Epidermal melanocyte (primary cell): ENCODE data around the gene ULK2.
"Not testable (repeated sequence)": the region's sequence is repeated elsewhere in the genome, so short reads cannot be mapped to it uniquely, and the experiment has no call there.

Experiments used
- DNase-seq: peaks from one replicate; pipeline ENCODE4 v3.0.0; 2011; ENCODE audit warnings: low spot score; ENCODE audit not compliant: insufficient read length

The ULK2 gene

DNA sequence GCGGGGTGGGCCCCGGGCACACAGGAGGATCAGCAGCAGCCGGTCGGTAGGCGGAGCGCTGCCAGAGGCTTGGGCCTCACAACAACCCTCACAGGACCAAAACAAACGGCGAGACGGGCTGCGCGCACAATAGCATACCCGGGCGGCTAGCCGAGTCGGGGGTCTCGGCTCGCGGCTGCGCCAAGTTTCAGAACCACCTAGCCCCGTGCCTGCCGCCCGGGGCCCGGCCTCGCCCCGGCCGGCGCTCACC, 732 bp downstream of the ULK2 start:
- peak; percentile 65 for DNase-seq

DNA sequence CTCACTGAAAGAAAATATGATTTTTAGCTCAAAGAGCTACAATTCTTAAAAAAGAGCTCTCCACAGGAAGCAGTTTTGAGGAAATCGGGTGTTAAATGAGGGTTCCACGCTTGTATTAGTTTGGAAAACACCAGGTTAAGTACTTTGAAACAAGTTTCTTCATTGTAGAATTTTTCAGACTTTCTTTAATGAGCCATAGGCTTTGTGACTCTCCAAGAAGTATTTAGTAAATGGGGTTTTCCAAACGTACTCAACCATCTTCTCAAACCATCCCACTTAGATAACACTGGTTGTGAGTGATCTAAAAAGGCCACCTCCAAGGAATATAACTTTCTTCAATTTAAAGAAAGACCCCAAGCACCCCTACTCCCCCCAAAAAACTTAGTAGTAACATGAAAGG, 2.7 kb downstream of the ULK2 start:
- no peak for DNase-seq

DNA sequence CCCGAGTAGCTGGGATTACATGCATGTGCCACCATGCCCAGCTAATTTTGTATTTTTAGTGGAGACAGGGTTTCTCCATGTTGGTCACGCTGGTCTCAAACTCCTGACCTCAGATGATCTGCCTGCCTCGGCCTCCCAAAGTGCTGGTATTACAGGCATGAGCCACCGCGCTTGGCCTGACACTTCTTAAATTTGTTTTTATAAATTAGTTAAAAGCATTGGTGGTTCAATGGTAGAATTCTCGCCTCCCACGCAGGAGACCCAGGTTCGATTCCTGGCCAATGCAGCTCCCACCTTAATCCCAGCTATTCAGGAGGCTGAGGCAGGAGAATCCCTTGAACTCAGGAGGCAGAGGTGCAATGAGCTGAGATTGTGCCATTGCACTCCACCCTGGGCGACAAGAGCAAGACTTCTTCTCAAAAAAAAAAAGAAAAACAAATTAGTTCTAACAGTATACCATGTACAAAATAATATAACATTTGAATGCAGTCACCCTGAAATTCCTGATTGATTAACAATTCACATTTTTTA, 7.0 kb downstream of the ULK2 start:
- DNase-seq, result not testable (repeated sequence)

DNA sequence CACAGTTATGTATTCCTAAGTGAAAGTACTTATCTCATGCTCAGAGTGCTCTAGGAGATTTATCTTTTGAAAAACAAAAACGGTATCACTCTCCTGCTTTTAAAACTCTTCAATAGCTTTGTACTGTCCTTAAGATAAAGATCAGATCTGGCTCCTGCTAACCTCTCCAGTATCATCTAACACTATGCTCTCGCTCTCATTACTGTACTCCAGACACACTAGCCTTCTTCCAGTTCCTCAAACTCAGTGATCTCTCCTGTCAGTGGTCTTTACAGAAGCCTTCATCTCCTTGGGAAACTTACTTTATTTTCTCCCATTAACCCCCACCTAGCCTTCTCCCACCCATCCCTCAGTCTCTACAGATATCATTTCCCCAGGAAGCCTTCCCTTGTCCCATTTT, 10.1 kb downstream of the ULK2 start:
- DNase-seq, result no peak

DNA sequence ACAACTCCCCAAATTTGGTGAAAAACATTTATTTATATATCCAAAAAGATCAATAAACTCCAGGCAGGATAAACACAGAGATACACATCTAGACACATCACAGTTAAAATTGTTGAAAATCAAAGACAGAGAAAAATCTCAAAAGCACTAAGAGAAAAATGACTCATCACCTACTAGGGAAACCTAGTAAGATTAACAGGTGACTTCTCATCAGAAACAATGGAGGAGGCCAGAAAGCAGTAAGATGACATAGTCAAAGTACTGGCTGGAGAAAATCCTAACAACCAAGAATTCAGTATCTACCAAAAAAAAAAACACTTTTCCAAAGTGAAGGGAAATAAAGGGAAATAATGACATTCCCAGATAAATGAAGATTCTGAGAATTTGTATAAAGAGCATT, 33.8 kb downstream of the ULK2 start:
- DNase-seq, result no peak

DNA sequence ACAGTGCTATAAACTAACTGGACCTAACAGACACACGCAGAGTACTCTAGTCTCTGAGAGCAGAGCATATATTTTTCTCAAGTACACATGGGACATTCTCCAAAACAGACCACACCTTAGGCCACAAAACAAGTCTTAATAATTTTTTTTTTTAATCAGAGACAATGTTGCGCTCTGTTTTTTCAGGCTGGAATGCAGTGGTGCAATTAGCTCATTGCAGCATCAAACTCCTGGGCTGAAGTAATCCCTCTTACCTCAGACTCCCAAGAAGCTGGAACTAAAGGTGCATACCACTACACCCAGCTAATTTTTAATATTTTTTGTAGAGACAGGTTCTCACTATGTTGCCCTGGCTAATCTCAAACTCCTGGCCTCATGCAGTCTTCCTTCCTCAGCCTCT, 37.7 kb downstream of the ULK2 start:
- DNase-seq, result no peak

DNA sequence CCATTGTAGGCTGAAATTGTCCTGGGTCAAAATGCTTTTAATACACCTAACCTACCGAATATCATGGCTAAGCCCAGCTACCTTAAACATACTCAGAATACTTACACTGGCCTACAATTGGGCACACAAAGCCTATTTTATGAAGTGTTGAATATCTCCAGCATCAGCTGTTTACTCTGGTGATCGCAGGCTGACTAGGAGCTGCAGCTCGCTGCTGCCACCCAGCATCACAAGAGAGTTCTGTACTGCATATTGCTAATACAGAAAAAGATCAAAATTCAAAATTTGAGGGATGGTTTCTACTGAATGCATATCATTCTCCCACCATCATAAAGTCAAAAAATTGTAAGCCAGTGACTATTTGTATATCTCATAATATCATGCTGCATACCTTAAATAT, 55.3 kb downstream of the ULK2 start:
- no peak for DNase-seq

DNA sequence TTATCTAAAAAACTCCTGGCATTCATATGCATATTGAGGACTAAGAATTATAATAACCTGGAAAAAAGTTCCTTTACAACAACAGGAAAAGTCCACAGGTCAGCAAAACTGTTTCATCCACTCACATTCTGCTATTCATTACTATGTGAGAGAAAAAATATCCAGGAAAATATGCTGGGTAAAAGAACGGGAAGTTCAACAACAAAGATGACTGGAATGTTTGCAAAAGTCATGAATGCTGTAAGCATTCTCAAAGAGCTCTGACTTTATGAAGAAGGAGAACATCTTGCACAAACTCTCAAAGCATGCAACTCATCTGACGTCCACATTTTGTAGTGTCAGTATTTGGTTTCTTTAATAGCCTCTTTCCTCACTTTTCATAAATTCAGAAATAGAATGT, 62.7 kb downstream of the ULK2 start:
- no peak for DNase-seq

DNA sequence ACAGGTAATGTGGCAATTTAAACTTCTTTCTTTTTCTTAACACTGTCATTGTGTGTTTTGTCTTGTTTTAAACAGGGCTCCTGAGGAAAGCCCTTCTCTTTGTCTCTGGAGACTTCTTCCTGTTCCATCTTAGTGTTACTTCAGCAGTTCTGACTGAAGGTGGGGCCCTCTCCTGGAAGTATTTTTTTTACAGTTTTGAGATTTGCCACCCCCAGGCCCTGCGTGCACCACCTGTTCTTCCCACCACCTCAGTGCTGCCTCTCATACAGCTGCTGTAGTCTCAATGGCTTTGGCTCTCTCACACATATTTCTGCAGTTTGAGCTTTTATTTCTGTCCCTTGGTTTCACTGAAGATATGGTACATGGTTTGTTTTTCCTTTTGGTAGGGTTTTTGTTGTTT, 67.2 kb downstream of the ULK2 start:
- no peak for DNase-seq

DNA sequence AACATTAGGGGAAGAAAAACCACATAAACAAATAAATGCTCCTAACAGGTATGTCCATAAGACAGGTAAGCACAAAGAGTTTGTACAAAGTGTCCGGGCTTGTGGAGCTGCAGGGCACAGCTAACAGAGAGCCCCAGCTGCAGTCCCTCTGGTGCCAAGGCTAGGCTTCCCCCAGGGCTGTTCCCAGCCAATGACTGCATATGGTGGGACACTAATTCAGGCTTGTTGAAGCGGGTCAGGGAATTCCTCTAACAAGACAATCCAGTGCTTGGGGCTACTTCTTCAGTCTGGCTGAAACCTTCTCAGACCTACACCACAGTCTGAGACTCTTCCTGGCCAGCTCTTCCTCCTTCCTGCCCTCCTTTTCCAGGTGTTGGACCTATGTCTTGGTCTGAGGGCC, 67.9 kb downstream of the ULK2 start:
- DNase-seq, result no peak

DNA sequence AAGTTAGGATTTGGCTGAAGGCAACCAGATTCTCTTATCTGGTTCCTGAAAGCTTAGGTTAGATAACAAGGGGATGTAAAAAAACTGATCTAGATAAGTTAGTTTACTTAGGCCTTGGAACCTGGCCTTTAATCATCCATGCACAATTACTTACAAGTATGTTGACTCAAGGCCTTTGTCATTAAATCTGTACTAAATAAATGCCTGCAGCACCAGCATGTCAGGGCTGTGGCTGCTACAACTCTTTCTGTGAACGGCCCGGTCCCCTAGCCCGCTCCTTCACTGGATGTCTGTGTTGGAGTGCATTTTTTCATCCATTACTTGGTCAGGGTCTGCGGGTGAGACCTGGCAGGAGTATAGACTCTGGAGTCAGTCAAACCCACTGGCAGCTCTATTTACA, 71.3 kb downstream of the ULK2 start:
- no peak for DNase-seq

DNA sequence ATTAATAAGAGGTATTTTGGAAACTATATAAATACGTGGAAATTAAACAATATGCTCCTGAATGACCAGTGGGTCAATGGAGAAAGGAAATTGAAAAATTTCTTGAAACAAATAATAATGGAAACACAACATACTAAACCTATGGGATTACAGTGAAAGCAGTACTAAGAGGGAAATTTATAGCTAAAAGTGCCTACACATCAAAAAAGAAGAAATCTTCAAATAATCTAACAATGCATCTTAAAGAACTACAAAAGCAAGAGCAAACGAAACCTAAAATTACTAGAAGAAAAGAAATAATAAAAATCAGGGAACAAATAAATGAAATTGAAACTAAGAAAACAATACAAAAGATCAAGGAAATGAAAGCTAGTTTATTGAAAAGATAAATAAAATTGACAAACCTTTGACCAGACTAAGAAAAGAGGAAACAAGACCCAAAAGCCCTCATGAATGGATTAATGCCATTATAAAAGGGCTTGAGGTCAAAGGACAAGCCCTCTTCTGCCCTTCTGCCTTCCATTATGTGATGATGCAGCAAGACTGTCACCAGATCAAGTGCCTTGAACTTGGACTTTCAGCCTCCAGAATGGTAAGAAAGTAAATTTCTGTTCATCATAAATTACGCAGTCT, 75.7 kb downstream of the ULK2 start:
- no peak for DNase-seq

DNA sequence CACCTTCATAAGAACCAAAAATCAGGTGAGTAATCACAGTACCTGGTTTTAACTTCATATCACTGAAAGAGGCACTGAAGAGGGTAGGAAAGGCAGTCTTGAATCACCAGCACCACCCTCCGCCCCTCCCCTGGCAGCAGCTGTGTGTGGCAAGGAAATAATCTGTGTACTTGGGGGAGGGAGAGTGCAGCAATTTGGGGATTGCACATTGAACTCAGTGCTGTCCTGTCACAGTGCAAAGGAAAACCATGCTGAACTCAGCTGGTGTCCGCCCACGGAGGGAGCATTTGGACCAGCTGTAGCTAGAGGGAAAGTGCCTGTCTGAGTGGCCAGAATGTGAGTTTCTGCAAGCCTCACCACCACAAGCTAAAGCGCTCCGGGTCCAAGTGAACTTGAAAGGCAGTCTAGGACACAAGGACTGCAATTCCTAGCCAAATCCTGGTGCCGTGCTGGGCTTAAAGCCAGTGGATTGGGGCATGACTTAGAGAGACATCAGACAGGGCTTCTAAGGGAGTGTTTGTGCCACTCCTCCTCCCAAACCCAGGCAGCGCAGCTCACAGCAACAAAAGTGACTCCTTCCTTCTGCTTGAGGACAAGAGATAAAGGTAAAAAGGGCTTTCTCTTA, 79.9 kb downstream of the ULK2 start:
- no peak for DNase-seq

DNA sequence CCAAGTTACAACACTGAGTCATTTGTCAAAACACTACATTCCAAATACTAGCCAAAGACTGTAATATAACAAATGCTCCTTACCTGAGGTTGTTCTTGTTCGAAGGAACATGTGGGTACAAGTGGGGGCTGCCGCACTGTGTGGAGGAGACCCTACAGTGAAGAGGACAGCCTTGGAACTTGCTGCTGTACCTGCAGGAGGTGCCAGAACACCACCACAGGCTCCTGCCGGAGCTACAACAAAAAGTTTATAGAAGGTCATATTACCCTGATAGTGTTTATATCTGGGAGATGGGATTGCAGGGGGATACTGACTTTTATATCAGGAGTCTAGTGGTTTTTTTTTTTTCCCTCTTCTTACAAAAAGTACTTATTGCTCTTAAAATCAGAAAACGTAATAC, 81.9 kb downstream of the ULK2 start:
- DNase-seq, result no peak

DNA sequence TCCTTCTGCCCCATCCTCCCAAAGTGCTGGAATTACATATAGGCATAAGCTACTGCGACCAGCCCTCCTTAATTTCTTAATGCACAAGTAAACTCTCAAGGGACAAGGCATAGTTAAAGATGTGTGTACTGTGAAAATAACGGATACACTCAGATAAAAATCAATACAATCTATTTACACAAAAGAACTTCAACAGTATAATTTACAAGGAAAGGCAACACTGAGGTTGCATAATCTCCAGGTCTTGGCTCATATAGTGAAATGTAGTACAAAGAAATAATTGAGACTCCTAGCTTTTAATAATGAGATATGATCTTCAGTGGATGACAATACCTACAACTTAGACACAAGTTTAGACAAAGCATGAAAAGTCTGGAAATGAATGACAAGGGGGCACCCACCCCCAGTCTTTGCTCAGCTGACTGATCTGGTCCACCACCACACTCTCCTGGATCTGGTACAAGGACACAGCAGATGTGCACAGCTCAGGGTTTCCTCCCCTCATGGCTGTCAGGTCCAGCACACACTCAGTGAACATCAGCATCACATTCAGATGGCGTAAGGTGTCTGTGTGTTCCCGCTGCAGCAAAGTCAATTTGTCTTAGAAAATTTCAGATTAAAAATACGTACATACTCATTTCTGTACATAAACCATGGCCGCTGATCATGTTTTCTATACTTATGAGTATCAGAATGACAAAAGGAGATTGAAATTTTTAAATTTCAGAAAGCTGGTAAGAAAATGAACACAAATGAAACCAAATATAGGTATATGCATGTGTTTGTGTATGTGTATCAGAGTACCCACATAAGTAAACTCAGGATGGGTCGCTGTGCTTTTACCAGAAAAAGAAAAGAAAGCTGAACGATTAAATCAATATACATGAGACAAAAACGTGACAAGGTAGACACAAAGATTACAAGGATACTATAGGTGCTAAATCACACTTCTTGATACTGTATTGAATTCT, 86.0 kb downstream of the ULK2 start:
- no peak for DNase-seq

DNA sequence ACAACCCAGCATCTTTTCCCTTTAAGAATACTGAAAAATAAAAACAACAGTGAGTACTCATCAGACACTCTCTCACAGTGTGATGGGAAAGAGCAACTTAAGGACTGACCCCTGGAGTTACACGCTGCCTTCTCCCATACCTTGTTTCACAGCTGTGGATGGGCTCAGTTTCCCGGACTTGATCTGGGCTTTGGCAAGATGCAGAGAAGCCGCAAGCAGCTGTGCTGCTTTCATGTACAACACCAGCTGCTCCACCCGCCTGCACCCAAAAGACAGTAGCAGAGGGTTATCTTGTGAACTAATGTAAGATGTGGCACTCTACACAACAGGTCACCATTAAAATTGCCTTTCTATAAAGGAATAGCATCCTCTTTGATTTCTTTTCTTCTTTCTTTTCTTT, 86.9 kb downstream of the ULK2 start:
- DNase-seq, result no peak

DNA sequence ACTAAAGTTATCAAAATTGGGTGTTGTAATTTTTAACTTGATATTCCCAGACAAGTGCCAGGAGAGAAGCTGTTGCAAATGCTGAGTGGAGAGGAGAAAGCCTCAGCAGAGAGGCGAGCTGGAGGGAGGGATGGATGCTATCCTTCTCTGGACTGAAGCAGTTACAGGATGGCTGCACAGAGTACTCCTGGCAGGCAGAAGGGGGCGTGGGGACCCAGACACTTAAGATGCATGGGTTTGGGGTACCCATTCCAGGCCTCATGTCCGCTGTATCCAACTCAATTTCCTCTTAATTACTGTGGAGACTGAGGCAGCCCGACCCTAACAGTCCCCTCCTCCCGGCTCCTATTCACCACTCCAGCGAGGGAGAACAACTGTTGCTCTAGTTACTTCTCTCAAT, 94.2 kb downstream of the ULK2 start:
- no peak for DNase-seq

DNA sequence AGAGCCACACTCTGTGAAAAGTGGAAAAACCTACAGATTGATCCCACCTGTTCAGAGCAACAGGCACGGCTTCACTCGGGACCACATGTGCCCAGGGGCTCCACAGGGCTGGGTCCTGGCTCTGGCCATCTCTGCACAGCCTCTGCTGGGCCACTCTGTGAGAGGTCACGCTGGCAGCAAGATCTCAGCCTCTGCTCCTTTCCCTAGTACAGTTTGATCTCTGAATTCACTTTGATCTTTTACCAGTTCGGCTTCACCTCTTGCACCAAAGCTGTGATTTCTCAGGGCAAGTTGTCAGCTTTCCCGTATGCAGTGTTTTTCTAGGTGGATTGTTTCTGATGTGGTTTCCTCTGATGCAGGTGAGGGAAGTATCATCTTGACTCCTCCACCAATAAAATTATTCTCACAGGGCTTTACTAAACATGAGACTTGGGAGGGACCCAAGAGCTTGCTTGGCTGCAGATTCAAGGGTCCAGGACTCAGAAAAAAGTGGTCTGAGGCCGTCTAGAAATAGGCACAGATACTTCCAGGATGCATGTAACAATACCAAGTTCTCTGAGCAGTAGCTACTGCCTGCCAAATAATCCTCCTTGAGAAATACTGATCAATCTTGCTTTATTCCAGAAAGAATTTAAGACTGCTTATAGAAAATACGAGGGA, 95.6 kb downstream of the ULK2 start:
- no peak for DNase-seq

DNA sequence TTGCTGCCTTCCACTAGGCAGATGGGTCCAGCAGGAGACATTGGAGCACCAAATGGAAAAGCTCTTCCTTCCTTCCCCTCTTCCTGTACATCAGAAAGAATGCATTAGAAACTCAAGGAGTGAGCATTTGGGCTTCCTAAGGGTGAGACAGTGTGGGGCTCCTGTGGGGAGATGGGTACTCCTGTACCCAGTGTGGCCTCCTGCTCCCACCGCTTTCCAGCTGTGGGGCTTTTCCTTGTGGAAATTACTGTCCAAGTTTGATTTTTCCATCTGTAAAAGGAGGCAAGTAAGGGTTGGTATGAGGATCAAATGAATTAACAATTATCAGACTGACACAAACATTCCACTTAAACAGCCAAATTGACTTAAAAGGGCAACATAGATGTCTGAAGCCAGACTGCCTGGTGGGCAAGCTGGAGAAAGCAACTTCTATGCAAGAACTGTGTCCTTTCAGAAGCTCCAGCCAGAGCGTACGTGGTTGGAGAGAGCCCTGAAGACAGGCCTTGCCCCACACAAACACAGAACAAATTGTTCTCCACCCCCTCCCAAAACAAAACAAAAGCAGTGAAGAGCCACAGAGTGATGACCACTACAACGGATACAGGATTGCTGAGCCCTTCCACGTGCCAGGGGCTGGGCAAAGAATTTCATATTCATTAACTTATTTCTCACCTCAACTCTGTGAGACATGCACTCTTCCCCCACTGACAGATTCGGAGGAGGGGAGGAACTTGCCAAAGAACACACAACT, 96.6 kb downstream of the ULK2 start:
- DNase-seq, result no peak

DNA sequence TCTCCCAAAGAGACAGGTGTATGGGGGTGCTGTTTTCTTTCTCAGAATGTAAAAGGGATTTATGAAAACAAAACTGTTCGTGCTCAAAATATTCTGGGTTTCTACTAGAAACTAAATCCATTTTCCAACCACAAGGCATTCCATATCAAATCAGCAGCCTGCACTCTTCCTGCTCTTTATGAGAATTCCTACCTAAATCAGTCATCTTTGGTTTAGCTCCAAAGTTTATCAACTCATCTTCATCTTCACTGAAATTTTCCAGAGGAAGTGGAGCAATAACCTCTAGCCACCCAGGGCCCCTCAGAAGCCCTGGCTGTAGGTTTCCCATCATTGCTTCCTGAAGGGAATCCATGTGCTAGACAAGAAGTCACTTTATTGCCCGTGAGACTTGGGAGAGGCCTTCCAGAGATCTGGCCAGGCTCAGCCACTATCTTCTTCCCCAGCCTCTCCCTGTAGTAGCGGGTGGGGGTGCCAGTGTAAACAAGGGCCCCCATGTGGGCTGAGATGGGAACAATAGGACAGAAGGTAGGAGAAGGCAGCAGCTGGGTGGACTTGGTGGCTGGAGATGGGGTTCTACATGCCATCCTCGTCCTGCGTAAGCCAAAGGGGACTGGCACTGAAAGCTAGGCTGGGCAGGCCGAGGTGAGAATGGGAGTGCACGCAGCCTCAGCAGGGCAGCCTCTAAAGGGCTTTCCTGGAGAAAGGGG, 97.6 kb downstream of the ULK2 start:
- DNase-seq, result no peak
